ENCODE results near the gene PHLPP1.

- TF ChIP-seq CTCF (IDR thresholded peaks at IDR 0.05; ENCODE audit: low read length) (no peak), EZH2 (optimal IDR thresholded peaks at IDR 0.05; ENCODE audit: low read depth, low read length) (no peak)
Observed at GRCh38 chr18:62991389-62991788, 276.0 kb downstream of the PHLPP1 start.
